Cardiac fibroblast (primary cell): ENCODE data around the gene RHOC.

ENCODE experiments used
- DNase-seq, 2 donors: peaks; one replicate each; pipeline versions ENCODE4 v3.0.0 to v3.0.0-alpha.2; 2010; ENCODE audit warnings: low read depth in 2 of 2
- H3K4me3 ChIP-seq, 2 donors: replicated peaks in 1 of 2; 1 replicate in 1 of 2; 2 replicates in 1 of 2; pipeline ENCODE4 v1.5.1; 2011; ENCODE audit warnings: low read depth in 2 of 2, low read length in 2 of 2, mild to moderate bottlenecking in 2 of 2, moderate library complexity in 1 of 2
- CTCF ChIP-seq: IDR thresholded peaks from one replicate; pipeline ENCODE4 v1.5.1; 2011; ENCODE audit warnings: low read depth, mild to moderate bottlenecking, low read length, inconsistent platforms

Gene RHOC

GRCh38 chr1:112706505-112707220, at the start of gene RHOC:
Gene RHOC (minus strand): TSS chr1:112707127. CDS start chr1:112703799, 3,328 bp downstream.
- no peak for TF ChIP-seq CTCF
- peak; percentile 36 to 52 for DNase-seq
- peak within 1 kb of the TSS; percentile 93 to 96 for H3K4me3 ChIP-seq

GRCh38 chr1:112754116-112754628, 47.2 kb upstream of the RHOC start:
- no peak for DNase-seq
- H3K4me3 ChIP-seq: no peak overlapping the region
- TF ChIP-seq CTCF: no peak

GRCh38 chr1:112748396-112748795, 41.5 kb upstream of the RHOC start:
- no peak for TF ChIP-seq CTCF
- no peak overlapping the region for H3K4me3 ChIP-seq
- no peak for DNase-seq

DNA sequence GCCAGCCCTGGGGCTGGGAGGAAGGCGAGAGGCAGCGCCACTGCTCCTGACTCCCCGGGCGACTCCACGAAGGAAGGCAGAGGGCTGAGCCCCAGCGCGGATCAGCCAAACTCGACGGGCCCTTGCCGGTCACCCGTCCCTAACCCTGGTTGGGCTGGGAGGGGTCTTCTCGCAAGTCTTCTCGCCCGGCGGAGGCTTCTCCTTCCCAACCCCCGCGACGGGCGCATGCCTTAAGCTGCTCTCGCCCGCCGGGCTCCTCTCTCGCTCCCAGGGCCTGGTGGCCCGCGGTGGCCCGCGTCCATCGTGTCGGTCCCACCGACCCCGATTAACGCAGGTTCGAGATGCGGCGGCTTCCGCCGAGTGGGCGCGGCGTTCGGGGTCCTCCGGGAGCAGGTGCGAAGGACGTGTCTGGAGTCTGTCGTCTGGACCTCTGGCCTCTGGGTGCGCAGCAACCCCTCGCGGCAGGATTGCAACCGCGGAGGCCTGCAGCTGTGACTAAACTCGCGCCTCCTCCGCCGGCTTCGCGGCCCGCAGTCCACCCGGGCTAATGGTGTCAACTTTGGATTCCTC, 37.2 kb upstream of the RHOC start:
- peak; percentile 73 for TF ChIP-seq CTCF
- DNase-seq: peak; percentile 53 to 54
- peak overlapping the region; percentile 22 to 37 for H3K4me3 ChIP-seq

DNA sequence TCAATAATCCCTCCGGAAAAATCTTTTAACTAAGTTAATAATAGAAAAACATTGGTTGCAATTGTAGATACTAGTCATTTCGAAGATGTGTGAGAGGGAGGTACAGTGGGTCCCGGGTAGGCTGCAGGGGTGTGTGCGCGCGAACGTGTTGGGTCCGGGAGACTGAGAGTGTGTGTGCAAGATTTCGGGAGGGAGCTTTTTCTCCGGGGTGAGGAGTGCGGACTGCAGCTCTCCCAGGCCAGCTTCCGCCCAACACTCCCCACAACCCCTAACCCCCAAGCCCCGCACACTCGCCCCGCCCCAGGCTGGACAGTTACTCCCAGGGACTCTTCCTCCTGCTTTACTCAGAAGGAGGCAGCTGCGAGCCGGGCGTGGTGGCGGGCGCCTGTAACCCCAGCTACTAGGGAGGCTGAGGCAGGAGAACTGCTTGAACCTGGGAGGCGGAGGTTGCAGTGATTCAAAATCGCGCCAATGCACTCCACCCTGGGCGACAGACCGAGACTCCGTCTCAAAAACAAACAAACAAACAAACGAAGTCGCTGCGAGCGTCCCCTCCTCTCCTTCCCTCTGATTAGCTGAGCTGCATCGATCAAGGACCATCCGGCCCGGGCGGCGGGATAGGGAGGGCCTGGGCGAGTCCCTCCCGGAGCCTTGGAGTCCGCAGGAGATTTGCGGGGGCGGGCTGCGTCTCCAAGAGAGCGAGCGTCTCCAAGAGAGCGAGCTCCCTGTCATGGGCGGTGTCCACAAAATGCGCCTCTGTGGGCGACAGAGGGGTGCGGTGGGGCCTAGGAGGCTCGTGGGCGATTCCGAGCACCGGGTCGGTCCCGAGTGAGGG, 36.5 kb upstream of the RHOC start:
- DNase-seq: peak in 1 of 2 donors; percentile 36
- peak overlapping the region; percentile 22 to 37 for H3K4me3 ChIP-seq

More for the DNA sequence above, 36.5 kb upstream of the RHOC start:
- no peak for TF ChIP-seq CTCF
